GM23338 (cell line): Measurements from ENCODE around the gene CLDN2.

ENCODE experiments used
- CREB1 ChIP-seq: fragments of 250-450 bp; sonication (Bioruptor Pico); IDR thresholded peaks from 2 replicates; pipeline ENCODE4 v1.5.0; 2020; ENCODE audit warnings: low read depth, mild to moderate bottlenecking, moderate library complexity
- EZH2 ChIP-seq: fragments of 200-600 bp; sonication (generic); IDR thresholded peaks from one replicate; pipeline ENCODE4 v1.8.0; 2017; ENCODE audit warnings: antibody characterized with exemption, mild to moderate bottlenecking, low read depth; ENCODE audit not compliant: unreplicated experiment
- EZH2phosphoT487 ChIP-seq: fragments of 200-600 bp; sonication (generic); IDR thresholded peaks from one replicate; pipeline ENCODE4 v1.8.1; 2018; ENCODE audit warnings: antibody characterized with exemption; ENCODE audit not compliant: unreplicated experiment
- JUNB ChIP-seq: IDR thresholded peaks from one replicate; pipeline ENCODE4 v1.6.1; 2016; ENCODE audit warnings: antibody characterized with exemption; ENCODE audit not compliant: unreplicated experiment
- POLR2AphosphoS5 ChIP-seq: IDR thresholded peaks from 2 replicates; pipeline ENCODE4 v1.6.1; 2016; ENCODE audit warnings: antibody characterized with exemption, low read depth
- TF ChIP-seq, protein P1 (sequence below), 2 experiments: fragments of 200-600 bp in 1 of 2; sonication (generic) in 1 of 2; conservative IDR thresholded peaks; 2 replicates each; pipeline versions ENCODE4 v1.5.1 to v1.6.1; 2016 to 2017; ENCODE audit warnings: antibody characterized with exemption in 2 of 2, low read depth in 2 of 2, mild to moderate bottlenecking in 2 of 2, moderate library complexity in 1 of 2
- TF ChIP-seq, protein P2 (sequence below): IDR thresholded peaks from one replicate; pipeline ENCODE4 v1.6.1; 2018; ENCODE audit warnings: antibody characterized with exemption; ENCODE audit not compliant: unreplicated experiment
- TF ChIP-seq, protein P3 (sequence below): IDR thresholded peaks from 2 replicates; pipeline ENCODE4 v1.6.1; 2016; ENCODE audit warnings: antibody characterized with exemption

DNA sequence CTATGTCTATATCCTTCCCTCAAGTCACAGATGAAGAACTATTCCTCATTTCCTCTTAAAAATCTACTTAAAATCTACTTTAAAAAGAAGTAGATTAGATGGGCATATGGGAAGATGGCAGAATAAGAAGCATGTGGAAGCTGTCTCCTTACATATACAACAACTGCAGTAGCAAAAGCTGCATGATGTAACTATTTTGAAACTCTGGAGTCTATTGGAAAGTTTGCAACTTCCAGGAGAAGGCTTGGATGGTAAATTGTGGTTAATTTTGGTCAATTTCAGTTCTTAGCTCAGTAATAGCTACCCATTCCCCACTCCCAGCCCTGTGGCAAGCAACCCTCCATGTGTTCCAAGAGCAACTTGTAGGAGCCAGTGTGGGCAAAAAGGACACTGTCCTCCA, 42.9 kb downstream of the CLDN2 start:
- TF ChIP-seq, protein P1, sequence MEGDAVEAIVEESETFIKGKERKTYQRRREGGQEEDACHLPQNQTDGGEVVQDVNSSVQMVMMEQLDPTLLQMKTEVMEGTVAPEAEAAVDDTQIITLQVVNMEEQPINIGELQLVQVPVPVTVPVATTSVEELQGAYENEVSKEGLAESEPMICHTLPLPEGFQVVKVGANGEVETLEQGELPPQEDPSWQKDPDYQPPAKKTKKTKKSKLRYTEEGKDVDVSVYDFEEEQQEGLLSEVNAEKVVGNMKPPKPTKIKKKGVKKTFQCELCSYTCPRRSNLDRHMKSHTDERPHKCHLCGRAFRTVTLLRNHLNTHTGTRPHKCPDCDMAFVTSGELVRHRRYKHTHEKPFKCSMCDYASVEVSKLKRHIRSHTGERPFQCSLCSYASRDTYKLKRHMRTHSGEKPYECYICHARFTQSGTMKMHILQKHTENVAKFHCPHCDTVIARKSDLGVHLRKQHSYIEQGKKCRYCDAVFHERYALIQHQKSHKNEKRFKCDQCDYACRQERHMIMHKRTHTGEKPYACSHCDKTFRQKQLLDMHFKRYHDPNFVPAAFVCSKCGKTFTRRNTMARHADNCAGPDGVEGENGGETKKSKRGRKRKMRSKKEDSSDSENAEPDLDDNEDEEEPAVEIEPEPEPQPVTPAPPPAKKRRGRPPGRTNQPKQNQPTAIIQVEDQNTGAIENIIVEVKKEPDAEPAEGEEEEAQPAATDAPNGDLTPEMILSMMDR (conservative IDR thresholded peaks at IDR 0.05; ENCODE audit: low read depth in 2 of 2) = no peak
- TF ChIP-seq POLR2AphosphoS5 (no peak), EZH2phosphoT487 (no peak), EZH2 (no peak), CREB1 (CRISPR knock-in tag) (no peak), JUNB (no peak)
- TF ChIP-seq, protein P2, sequence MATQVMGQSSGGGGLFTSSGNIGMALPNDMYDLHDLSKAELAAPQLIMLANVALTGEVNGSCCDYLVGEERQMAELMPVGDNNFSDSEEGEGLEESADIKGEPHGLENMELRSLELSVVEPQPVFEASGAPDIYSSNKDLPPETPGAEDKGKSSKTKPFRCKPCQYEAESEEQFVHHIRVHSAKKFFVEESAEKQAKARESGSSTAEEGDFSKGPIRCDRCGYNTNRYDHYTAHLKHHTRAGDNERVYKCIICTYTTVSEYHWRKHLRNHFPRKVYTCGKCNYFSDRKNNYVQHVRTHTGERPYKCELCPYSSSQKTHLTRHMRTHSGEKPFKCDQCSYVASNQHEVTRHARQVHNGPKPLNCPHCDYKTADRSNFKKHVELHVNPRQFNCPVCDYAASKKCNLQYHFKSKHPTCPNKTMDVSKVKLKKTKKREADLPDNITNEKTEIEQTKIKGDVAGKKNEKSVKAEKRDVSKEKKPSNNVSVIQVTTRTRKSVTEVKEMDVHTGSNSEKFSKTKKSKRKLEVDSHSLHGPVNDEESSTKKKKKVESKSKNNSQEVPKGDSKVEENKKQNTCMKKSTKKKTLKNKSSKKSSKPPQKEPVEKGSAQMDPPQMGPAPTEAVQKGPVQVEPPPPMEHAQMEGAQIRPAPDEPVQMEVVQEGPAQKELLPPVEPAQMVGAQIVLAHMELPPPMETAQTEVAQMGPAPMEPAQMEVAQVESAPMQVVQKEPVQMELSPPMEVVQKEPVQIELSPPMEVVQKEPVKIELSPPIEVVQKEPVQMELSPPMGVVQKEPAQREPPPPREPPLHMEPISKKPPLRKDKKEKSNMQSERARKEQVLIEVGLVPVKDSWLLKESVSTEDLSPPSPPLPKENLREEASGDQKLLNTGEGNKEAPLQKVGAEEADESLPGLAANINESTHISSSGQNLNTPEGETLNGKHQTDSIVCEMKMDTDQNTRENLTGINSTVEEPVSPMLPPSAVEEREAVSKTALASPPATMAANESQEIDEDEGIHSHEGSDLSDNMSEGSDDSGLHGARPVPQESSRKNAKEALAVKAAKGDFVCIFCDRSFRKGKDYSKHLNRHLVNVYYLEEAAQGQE = no peak
- TF ChIP-seq, protein P3, sequence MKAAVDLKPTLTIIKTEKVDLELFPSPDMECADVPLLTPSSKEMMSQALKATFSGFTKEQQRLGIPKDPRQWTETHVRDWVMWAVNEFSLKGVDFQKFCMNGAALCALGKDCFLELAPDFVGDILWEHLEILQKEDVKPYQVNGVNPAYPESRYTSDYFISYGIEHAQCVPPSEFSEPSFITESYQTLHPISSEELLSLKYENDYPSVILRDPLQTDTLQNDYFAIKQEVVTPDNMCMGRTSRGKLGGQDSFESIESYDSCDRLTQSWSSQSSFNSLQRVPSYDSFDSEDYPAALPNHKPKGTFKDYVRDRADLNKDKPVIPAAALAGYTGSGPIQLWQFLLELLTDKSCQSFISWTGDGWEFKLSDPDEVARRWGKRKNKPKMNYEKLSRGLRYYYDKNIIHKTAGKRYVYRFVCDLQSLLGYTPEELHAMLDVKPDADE = no peak
